ENCODE measurements around the gene RHNO1. TPM values are rescaled to one million over a fixed set of nuclear protein-coding genes. Genes with fewer than 3 reads are reported as not detected.

The RHNO1 gene
- total and polyA plus RNA-seq, 2 donors (not counting 3 experiments of a cell fraction or from before 2014, with no cell fraction given): 33.8 to 35.2 TPM

- H3K9me1 ChIP-seq (replicated peaks; ENCODE audit: control insufficient read depth, extremely low read depth, insufficient read depth, low read length): no peaks in the 10 kb centered on the region
- FAIRE-seq (no peak), DNase-seq (ENCODE audit: low read depth, low spot score) (no peak)
- no peaks in the 10 kb centered on the region for H4K20me1 ChIP-seq (replicated peaks; ENCODE audit: control insufficient read depth, extremely low read depth, insufficient read depth, low read length)
- no peaks in the 10 kb centered on the region for H3K4me1 ChIP-seq (ENCODE audit: control insufficient read depth, extremely low read depth, insufficient read depth, low read length)
- no peaks in the 10 kb centered on the region for H3K27me3 ChIP-seq (ENCODE audit: control insufficient read depth in 2 of 2, insufficient read depth in 2 of 2, low read length in 2 of 2)
- no peak overlapping the region for H3K9ac ChIP-seq (replicated peaks; ENCODE audit: extremely low read depth, insufficient read depth, low read length)
- TF ChIP-seq POLR2AphosphoS5 (IDR thresholded peaks at IDR 0.05; ENCODE audit: insufficient read depth, low read depth, low read length) (no peak), GATA2 (IDR thresholded peaks at IDR 0.05; ENCODE audit: insufficient read depth, insufficient read length, low read depth, low read length) (no peak), FOS (IDR thresholded peaks at IDR 0.05; ENCODE audit: borderline replicate concordance, insufficient read depth, low read length) (no peak), MYC (IDR thresholded peaks at IDR 0.05; ENCODE audit: low read depth, low read length) (no peak), CTCF (IDR thresholded peaks at IDR 0.05; ENCODE audit: extremely low read depth in 1 of 2, insufficient read depth in 1 of 2, low read depth in 1 of 2, low read length in 2 of 2) (no peak)
- dilution Hi-C loops (cut with MboI; ENCODE audit: extremely low pct_ligation_motif_present, low sequenced_read_pairs): no loop called here
- H3K36me3 ChIP-seq (ENCODE audit: control insufficient read depth in 2 of 2, extremely low read depth in 1 of 2, insufficient read depth in 2 of 2, low read length in 2 of 2): no peaks in the 10 kb centered on the region
- ChIA-PET CTCF (interaction anchor here (1.2 to 1.7 kb wide), 3 partner anchors 16 to 44 kb away, joined by 4 to 9 read pairs (median 5); partner anchors contain the start of genes FOXM1 and RHNO1), POLR2A (no interaction called here)
- intact Hi-C loops (cut with micrococcal nuclease): no loop called here
- H3K4me2 ChIP-seq (ENCODE audit: insufficient read depth, low read length): no peak overlapping the region
- H3K27ac ChIP-seq (ENCODE audit: insufficient read depth, low read depth, low read length): no peak overlapping the region
- H3K9me3 ChIP-seq (replicated peaks; ENCODE audit: control insufficient read depth, insufficient read depth, low read length): no peaks in the 10 kb centered on the region
- H3K79me2 ChIP-seq (ENCODE audit: control insufficient read depth, insufficient read depth, low read length): peaks cover 33% of the 10 kb centered on the region
- BruUV-seq (replicated peaks): no TSS peak
- H3K4me3 ChIP-seq (replicated peaks in 1 of 3; ENCODE audit: insufficient read depth in 1 of 3, low read depth in 1 of 3, low read length in 3 of 3): no peak overlapping the region
- no peak overlapping the region for H2AFZ ChIP-seq (ENCODE audit: low read depth, low read length)
Measured at GRCh38 chr12:2900642-2901041, 23.6 kb downstream of the RHNO1 start.

GRCh38 chr12:2902272-2902880 lies 25.4 kb downstream of the RHNO1 start:
- no peak overlapping the region for H3K27ac ChIP-seq (ENCODE audit: insufficient read depth, low read depth, low read length)
- no peaks in the 10 kb centered on the region for H3K9me3 ChIP-seq (replicated peaks; ENCODE audit: control insufficient read depth, insufficient read depth, low read length)
- FAIRE-seq (no peak), DNase-seq (ENCODE audit: low read depth, low spot score) (peak; percentile 48)
- intact Hi-C loops (cut with micrococcal nuclease) (no loop called here), dilution Hi-C loops (cut with MboI; ENCODE audit: extremely low pct_ligation_motif_present, low sequenced_read_pairs) (no loop called here)
- no peak overlapping the region for H3K9ac ChIP-seq (replicated peaks; ENCODE audit: extremely low read depth, insufficient read depth, low read length)
- no peaks in the 10 kb centered on the region for H3K36me3 ChIP-seq (ENCODE audit: control insufficient read depth in 2 of 2, extremely low read depth in 1 of 2, insufficient read depth in 2 of 2, low read length in 2 of 2)
- no peak for TF ChIP-seq CTCF (IDR thresholded peaks at IDR 0.05; ENCODE audit: extremely low read depth in 1 of 2, insufficient read depth in 1 of 2, low read depth in 1 of 2, low read length in 2 of 2)
- TF ChIP-seq POLR2A (IDR thresholded peaks at IDR 0.05; ENCODE audit: low read depth, low read length): no peak
- TF ChIP-seq JUN (IDR thresholded peaks at IDR 0.05; ENCODE audit: borderline replicate concordance, insufficient read depth, insufficient read length, low read depth): no peak
- TF ChIP-seq POLR2AphosphoS5 (IDR thresholded peaks at IDR 0.05; ENCODE audit: insufficient read depth, low read depth, low read length): no peak
- TF ChIP-seq EZH2 (IDR thresholded peaks at IDR 0.05; ENCODE audit: borderline replicate concordance, low read depth, low read length, severe bottlenecking): no peak
- no peak for TF ChIP-seq MYC (IDR thresholded peaks at IDR 0.05; ENCODE audit: low read depth, low read length)
- TF ChIP-seq GATA2 (IDR thresholded peaks at IDR 0.05; ENCODE audit: insufficient read depth, insufficient read length, low read depth, low read length): no peak
- no peak for TF ChIP-seq FOS (IDR thresholded peaks at IDR 0.05; ENCODE audit: borderline replicate concordance, insufficient read depth, low read length)
- no TSS peak for BruUV-seq (replicated peaks)
- H2AFZ ChIP-seq (ENCODE audit: low read depth, low read length): no peak overlapping the region
- POLR2A ChIA-PET: no interaction called here
- CTCF ChIA-PET: no interaction called here
- no peaks in the 10 kb centered on the region for H3K4me1 ChIP-seq (ENCODE audit: control insufficient read depth, extremely low read depth, insufficient read depth, low read length)
- H4K20me1 ChIP-seq (replicated peaks; ENCODE audit: control insufficient read depth, extremely low read depth, insufficient read depth, low read length): no peaks in the 10 kb centered on the region
- H3K79me2 ChIP-seq (ENCODE audit: control insufficient read depth, insufficient read depth, low read length): peaks cover 23% of the 10 kb centered on the region
- H3K27me3 ChIP-seq (ENCODE audit: control insufficient read depth in 2 of 2, insufficient read depth in 2 of 2, low read length in 2 of 2): no peaks in the 10 kb centered on the region
- H3K4me3 ChIP-seq (replicated peaks in 1 of 3; ENCODE audit: insufficient read depth in 1 of 3, low read depth in 1 of 3, low read length in 3 of 3): no peak overlapping the region
- H3K9me1 ChIP-seq (replicated peaks; ENCODE audit: control insufficient read depth, extremely low read depth, insufficient read depth, low read length): no peaks in the 10 kb centered on the region
- no peak overlapping the region for H3K4me2 ChIP-seq (ENCODE audit: insufficient read depth, low read length)

Measured in endothelial cell of umbilical vein (primary cell).